ENCODE results near the gene FTO.

Gene FTO

GRCh38 chr16:54140057-54140787 lies 436.3 kb downstream of the FTO start:
- no peak for DNase-seq (ENCODE audit: extremely low read depth in 1 of 2, low read depth in 1 of 2)

DNA sequence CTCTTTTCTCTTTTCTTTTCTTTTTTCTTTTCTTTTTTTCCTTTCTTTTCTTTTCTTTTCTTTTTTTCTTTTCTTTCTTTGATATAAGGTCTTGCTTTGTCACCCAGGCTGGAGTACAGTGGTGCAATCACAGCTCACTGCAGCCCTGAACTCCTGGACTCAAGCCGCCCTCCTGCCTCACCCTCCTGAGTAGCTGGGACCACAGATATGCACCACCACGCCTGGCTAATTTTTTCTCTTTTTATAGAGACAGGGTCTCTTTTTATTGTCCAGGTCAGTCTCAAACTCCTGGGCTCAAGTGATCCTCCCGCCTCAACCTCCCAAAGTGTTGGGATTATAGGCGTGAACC lies 436.8 kb downstream of the FTO start:
- DNase-seq (ENCODE audit: extremely low read depth in 1 of 2, low read depth in 1 of 2): no peak

GRCh38 chr16:54142787-54143186 lies 438.8 kb downstream of the FTO start:
- no peak for DNase-seq (ENCODE audit: extremely low read depth in 1 of 2, low read depth in 1 of 2)

DNA sequence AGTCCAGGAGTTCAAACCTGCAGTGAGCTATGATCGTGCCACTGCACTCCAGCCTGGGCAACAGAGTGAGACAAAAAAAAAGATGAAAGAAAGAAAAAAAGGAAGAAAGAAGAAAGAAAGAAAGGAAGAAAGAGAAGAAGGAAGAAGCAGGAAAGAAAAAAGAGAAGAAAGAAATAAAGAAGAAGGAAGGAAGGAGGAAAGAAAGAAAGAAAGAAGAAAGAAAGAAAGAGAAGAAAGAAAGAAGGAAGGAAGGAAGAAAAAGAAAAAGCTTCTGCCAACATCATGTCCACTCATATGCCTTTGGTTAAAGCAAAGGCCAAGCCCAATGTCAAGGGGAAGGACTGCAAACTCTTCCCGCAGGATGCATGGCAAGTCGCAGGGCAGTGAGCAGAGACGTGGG lies 439.5 kb downstream of the FTO start:
- no peak for DNase-seq (ENCODE audit: extremely low read depth in 1 of 2, low read depth in 1 of 2)

GRCh38 chr16:54143934-54144571 lies 440.1 kb downstream of the FTO start:
- no peak for DNase-seq (ENCODE audit: extremely low read depth in 1 of 2, low read depth in 1 of 2)

- no peak for DNase-seq (ENCODE audit: extremely low read depth in 1 of 2, low read depth in 1 of 2)
Observed at GRCh38 chr16:54144572-54144947, 440.6 kb downstream of the FTO start.

DNA sequence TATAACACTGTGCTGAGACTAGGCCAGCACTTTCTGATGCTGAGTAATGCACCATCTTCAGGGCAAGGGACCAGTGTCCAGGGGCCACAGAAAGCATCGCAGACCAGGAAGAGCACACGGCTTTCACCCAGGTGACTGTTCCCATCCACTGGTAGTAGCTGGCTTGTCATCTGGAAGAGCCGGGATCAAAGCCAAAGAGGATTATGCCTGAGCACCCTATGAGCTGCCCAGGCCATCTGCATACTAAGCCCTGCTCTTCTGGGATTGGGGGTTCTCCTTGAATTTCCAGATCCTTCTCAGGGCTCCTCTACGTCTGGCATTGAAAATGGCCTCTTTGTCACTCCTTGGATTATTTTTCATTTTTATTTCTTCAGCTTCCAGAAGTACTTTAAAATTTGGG lies 441.9 kb downstream of the FTO start:
- DNase-seq (ENCODE audit: extremely low read depth in 1 of 2, low read depth in 1 of 2): no peak

DNA sequence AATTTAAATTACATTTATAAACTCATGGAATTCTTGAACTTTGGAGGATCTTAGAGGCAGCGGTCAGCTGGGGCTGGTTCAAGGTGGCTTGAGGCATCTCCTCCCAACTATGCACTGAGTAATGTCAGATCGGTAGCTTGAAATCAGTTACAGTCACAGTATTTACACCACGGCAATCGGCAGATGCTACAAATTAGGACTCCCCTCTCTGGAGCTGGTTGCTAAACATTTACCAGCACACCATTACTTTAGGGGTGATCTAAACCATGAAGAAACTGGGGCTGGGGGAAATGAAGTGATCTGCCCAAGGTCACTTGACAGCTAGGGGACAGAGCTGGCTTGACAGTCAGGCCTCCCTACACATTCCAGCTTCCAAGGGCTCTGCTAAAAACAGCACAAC lies 445.0 kb downstream of the FTO start:
- DNase-seq (ENCODE audit: extremely low read depth in 1 of 2, low read depth in 1 of 2): no peak

GRCh38 chr16:54150861-54151260 lies 446.9 kb downstream of the FTO start:
- no peak for DNase-seq (ENCODE audit: extremely low read depth in 1 of 2, low read depth in 1 of 2)

GRCh38 chr16:54152362-54153239 lies 448.6 kb downstream of the FTO start:
- no peak for DNase-seq (ENCODE audit: extremely low read depth in 1 of 2, low read depth in 1 of 2)

DNA sequence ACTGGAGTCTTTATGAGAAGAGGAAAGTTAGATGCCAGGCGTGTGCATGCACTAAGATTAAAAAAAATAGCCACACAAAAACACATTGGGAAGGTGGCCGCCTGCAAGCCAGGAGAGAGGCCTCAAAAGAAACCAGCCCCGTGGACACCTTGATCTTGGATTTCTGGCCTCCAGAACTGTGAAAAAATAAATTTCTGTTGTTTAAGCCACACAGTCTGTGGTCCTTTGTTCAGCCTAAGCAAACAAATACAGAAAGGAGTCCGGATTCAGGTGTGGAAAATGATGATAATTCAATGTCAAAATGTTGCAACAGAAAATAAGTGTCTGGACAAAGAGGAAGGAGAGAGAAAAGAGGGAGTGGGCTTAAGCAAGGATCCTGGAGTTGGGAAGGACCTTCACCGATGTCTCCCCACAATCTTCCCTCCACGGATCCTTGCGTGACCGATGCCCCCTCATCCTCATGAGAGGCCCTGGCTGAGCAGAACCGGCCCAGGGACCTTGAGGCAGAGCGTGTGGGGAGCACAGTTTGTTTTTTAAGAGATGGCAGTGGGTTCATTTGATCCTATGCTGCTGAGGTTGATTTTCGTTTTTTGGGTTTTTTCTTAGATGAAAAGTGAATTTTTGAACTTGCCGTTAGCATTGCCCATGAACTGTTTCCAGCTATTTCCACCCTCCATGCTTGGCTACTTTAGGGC lies 449.4 kb downstream of the FTO start:
- DNase-seq (ENCODE audit: extremely low read depth in 1 of 2, low read depth in 1 of 2): no peak

GRCh38 chr16:54156349-54156748 lies 452.4 kb downstream of the FTO start:
- no peak for DNase-seq (ENCODE audit: extremely low read depth in 1 of 2, low read depth in 1 of 2)

- DNase-seq (ENCODE audit: extremely low read depth in 1 of 2, low read depth in 1 of 2): no peak
Observed at GRCh38 chr16:54158986-54159385, 455.0 kb downstream of the FTO start.

GRCh38 chr16:54159490-54160080 lies 455.6 kb downstream of the FTO start:
- DNase-seq (ENCODE audit: extremely low read depth in 1 of 2, low read depth in 1 of 2): no peak

DNA sequence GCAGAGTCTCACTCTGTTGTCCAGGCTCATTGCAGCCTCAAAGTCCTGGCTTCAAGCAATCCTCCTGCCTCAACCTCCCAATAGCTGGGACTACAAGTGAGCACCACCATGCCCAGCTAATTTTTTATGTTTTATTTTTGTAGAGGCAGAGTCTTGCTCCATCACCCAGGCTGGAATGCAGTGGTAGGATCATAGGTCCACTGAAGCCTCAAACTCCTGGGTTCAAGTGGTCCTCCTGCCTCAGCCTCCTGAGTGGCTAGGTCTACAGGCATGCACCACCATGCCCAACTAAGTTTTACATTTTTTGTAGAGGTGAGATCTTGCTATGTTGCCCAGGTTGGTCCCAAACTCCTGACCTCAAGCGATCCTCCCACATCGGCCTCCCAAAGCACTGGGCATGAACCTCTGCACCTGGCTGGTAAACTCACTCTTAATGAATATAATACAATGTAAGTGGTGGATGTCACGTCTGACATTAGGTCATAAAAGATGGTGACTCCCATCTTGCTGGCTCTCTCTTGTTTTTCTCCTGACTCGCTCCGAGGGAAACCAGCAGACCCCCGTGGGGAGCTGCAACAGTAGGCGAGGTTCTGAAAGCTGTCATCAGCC lies 456.4 kb downstream of the FTO start:
- no peak for DNase-seq (ENCODE audit: extremely low read depth in 1 of 2, low read depth in 1 of 2)

- DNase-seq (ENCODE audit: extremely low read depth in 1 of 2, low read depth in 1 of 2): no peak
Observed at GRCh38 chr16:54160939-54161897, 457.3 kb downstream of the FTO start.

DNA sequence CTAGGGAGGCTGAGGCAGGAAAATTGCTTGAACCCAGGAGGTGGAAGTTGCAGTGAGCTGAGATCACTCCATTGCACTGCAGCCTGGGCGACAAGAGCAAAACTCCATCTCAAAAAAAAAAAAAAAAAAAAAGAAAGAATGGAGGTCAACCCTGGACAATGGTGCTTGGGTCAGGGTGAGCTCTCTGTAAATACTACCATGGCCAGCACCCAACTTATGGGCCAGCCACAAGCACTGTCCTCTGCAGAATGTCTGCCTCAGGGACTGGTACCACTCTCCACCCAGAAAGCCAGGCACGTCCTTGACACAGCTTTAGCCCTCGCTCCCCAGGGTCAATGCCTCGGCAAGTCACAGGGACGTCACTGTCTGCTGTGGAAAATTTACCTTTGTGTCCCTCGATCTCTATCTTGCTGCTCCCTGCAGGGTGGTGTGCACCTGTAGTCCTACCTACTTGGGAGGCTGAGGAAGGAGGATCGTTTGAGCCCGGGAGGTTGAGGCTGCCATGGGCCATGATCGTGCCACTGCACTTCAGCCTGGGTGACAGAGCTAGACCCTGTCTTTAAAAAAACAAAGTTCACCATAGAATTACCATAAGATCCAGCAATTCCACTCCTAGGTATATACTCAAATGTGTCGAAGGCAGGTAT lies 459.4 kb downstream of the FTO start:
- no peak for DNase-seq (ENCODE audit: extremely low read depth in 1 of 2, low read depth in 1 of 2)

DNA sequence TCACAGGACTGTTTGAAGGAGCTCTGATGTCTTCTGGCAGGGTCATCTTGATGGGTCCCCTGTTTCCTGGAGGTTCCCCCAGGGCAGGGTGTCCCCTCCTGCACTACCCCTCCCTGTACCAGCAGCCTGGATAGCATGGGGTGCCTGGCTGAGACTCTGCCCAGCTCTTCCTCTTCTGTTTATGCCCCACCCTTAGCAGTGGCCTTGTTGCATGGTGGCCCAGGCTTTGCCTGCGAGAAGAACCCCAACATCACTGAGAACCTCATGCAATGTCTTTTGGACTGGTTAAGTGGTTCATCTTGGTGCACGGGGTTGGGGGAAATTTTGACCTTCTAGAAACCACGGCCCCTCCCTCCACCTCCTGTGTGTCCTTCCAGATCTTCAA lies 460.8 kb downstream of the FTO start:
- no peak for DNase-seq (ENCODE audit: extremely low read depth in 1 of 2, low read depth in 1 of 2)

Data from activated CD8-positive, alpha-beta memory T cell treated with anti-CD3 and anti-CD28 coated beads for 1 hour (primary cell).